HS-27A (cell line): ENCODE measurements around the gene UBQLN2.
"Not testable (repeated sequence)": the region's sequence is repeated elsewhere in the genome, so short reads cannot be mapped to it uniquely, and the experiment has no call there.

ENCODE experiments used
- DNase-seq: peaks from one replicate; pipeline ENCODE4 v3.0.0-alpha.2; 2012; ENCODE audit warnings: low read depth, missing footprints

UBQLN2 gene

DNA sequence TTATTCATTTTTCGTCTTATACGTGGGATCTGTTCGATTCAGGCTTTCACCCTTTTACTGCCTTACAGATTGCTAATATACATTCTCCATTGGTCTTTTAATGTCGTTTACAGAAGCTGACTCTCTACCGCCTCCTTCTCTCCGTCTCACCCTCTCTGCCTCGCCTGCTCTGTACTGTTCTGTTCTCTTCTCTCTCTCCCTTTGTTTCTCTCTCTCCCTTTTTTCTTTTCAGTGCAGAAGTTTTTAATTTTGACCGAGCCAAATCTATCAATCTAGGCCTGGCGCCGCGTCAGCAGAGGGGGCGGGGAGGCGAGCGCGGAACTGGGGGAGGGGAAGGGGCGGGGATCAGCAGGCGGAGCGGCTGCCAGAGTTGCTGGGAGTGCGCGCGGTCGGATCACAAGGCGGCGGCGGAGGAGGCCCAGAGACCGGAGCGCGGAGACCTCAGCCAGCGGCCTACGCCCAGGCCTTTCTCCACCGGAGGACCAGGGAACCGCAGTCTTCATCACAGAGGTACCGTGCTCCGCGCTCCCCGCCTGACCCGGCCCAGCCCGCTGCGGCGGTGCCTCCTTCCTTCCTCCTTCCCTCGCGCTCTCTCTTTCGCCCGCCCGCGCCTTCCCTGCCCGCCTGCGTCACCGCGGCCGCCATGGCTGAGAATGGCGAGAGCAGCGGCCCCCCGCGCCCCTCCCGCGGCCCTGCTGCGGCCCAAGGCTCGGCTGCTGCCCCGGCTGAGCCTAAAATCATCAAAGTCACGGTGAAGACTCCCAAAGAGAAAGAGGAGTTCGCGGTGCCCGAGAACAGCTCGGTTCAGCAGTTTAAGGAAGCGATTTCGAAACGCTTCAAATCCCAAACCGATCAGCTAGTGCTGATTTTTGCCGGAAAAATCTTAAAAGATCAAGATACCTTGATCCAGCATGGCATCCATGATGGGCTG, at the start of gene UBQLN2:
Gene UBQLN2 (plus strand): TSS at position 397 of the 931 bp plus-strand sequence. CDS start 247 bp downstream, at position 644.
- DNase-seq, result peak; percentile 41

GRCh38 chrX:56519642-56520041, 43.8 kb upstream of the UBQLN2 start:
- DNase-seq, result no peak

GRCh38 chrX:56529482-56530007, 33.9 kb upstream of the UBQLN2 start:
- DNase-seq, result not testable (repeated sequence)

GRCh38 chrX:56530011-56530410, 33.4 kb upstream of the UBQLN2 start:
- no peak for DNase-seq

GRCh38 chrX:56550667-56551066, 12.8 kb upstream of the UBQLN2 start:
- no peak for DNase-seq

DNA sequence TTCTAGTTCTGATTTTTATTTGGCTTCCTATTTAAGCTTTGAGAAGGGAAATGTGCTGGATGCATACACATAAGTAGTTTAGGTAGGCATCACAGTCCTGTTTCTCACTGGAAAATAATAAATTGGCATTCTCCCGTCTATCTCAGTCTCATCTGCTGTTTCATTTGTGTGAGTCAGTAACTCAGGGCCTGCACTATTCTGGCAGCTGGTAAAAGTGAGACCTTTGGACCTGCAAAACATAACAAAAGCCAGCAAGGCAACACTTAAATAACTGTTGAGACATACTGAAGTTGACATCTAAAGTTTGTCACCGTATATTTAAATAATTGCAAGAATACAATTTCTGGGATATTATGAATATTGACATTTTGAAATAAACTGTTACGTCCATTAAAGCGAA, 8.6 kb upstream of the UBQLN2 start:
- no peak for DNase-seq

- DNase-seq, result no peak
Observed at GRCh38 chrX:56557376-56557929, 6.0 kb upstream of the UBQLN2 start.

- DNase-seq, result no peak
Observed at GRCh38 chrX:56564164-56564885, 898 bp downstream of the UBQLN2 start.

DNA sequence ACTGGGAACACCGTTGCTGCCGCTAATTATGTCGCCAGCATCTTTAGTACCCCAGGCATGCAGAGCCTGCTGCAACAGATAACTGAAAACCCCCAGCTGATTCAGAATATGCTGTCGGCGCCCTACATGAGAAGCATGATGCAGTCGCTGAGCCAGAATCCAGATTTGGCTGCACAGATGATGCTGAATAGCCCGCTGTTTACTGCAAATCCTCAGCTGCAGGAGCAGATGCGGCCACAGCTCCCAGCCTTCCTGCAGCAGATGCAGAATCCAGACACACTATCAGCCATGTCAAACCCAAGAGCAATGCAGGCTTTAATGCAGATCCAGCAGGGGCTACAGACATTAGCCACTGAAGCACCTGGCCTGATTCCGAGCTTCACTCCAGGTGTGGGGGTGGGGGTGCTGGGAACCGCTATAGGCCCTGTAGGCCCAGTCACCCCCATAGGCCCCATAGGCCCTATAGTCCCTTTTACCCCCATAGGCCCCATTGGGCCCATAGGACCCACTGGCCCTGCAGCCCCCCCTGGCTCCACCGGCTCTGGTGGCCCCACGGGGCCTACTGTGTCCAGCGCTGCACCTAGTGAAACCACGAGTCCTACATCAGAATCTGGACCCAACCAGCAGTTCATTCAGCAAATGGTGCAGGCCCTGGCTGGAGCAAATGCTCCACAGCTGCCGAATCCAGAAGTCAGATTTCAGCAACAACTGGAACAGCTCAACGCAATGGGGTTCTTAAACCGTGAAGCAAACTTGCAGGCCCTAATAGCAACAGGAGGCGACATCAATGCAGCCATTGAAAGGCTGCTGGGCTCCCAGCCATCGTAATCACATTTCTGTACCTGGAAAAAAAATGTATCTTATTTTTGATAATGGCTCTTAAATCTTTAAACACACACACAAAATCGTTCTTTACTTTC, 1.8 kb downstream of the UBQLN2 start:
- DNase-seq, result no peak

GRCh38 chrX:56569378-56570057, 6.1 kb downstream of the UBQLN2 start:
- no peak for DNase-seq

GRCh38 chrX:56572975-56573374, 9.5 kb downstream of the UBQLN2 start:
- DNase-seq, result no peak

DNA sequence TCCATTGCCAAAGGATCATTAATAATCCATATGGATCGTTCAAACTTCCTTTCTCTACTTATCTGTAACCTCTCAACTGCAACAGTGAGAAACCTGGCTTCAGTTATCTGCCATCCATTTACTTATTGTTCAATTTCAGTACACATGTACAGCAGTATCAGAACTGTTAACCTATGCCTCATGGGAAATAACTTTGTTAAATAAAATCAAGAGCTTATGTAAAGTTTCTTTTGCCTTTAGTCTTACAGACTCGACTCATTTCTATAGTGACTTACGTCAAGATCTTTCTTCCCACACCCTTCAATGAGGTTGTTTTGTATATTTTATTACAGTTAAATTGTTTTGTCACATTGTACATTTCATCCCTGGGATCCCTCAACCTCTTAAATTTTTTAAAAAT, 11.4 kb downstream of the UBQLN2 start:
- no peak for DNase-seq

DNA sequence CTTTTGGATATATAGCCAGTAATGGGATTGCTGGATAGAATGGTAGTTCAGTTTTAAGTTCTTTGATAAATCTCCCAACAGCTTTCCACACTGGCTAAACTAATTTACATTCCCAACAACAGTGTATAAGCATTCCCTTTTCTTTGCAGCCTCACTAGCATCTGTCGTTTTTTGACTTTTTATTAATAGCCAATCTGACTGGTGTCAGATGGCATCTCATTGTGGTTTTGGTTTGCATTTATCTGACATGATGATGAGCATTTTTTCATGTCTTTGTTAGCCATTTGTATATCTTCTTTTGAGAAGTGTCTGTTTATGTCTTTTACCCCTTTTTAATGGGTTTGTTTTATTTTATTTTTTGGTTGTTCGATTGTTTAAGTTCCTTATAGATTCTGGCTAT, 13.3 kb downstream of the UBQLN2 start:
- no peak for DNase-seq

GRCh38 chrX:56588397-56589188, 25.2 kb downstream of the UBQLN2 start:
- no peak for DNase-seq

DNA sequence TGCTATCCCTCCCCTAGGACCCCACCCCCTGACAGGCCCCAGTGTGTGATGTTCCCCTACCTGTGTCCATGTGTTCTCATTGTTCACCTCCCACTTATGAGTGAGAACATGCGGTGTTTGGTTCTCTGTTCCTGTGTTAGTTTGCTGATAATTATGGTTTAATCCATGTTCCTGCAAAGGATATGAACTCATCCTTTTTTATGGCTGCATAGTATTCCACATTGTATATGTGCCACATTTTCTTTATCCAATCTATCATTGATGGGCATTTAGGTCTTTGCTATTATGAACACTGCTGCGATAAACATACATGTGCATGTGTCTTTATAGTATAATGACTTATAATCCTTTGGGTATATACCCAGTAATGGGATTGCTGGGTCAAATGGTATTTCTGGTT, 28.4 kb downstream of the UBQLN2 start:
- not testable (repeated sequence) for DNase-seq

DNA sequence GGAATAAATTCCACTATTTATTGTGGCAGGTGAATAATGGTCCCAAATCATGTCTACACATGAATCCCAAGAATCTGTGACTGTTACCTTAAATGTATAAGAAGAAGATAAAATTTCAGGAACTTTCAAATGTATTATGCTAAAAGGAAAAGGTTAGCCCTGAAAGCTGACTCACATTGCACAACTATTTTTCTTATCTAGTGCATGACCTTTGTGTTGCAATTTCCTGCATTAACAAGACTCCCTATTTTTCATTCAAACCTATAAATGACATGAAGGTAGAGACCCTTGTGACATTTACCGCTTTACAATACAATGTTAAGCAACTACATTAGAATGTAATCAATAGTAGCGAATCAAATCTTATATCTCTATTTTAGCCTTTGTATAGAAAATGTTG, 36.7 kb downstream of the UBQLN2 start:
- no peak for DNase-seq

GRCh38 chrX:56600987-56601386, 37.6 kb downstream of the UBQLN2 start:
- no peak for DNase-seq

- no peak for DNase-seq
Observed at GRCh38 chrX:56615282-56615681, 51.9 kb downstream of the UBQLN2 start.
